Activated CD4-positive, alpha-beta T cell treated with anti-CD3 and anti-CD28 coated beads, Interleukin-2, amount 10 ng/mL, durations not matched to agents 7 days and 5 days (primary cell): ENCODE results near the gene IL34. TPM values are rescaled to one million over a fixed set of nuclear protein-coding genes. Genes with fewer than 3 reads are reported as not detected.
A peak's percentile ranks its signal among the peaks of the same experiment; 100 is the strongest.

Experiments
- CTCF ChIA-PET: fragments of 350-600 bp; sonication (Branson Sonifier 250); formaldehyde crosslinking; loops from one replicate; lab custom pipeline; 2021; ENCODE audit warnings: antibody characterized with exemption; lab: Charles Lee
- POLR2A ChIA-PET: fragments of 350-600 bp; sonication (Branson Sonifier 250); formaldehyde crosslinking; loops from one replicate; lab custom pipeline; 2021; ENCODE audit warnings: antibody characterized with exemption; lab: Charles Lee
- DNase-seq: peaks from one replicate; pipeline ENCODE4 v3.0.0-alpha.2; 2020
- H3K27ac Mint-ChIP-seq: one replicate; pipeline ENCODE4 v1.8.0; 2021; ENCODE audit warnings: mild to moderate bottlenecking, moderate library complexity, mixed read lengths
- H3K27me3 Mint-ChIP-seq: one replicate; pipeline ENCODE4 v1.8.0; 2021; ENCODE audit warnings: mixed read lengths
- H3K36me3 Mint-ChIP-seq: one replicate; pipeline ENCODE4 v1.8.0; 2021; ENCODE audit warnings: low read depth, mixed read lengths
- H3K4me1 Mint-ChIP-seq: one replicate; pipeline ENCODE4 v1.8.0; 2021; ENCODE audit warnings: mixed read lengths
- H3K4me3 Mint-ChIP-seq: one replicate; pipeline ENCODE4 v1.8.0; 2021; ENCODE audit warnings: mild to moderate bottlenecking, moderate library complexity, mixed read lengths
- H3K9me3 Mint-ChIP-seq: one replicate; pipeline ENCODE4 v1.8.0; 2021; ENCODE audit warnings: mixed read lengths
- total RNA-seq, 2 experiments: library from RNA; stranded (reverse); gene quantifications; one replicate each; pipeline ENCODE4 v1.2.3, GENCODE V29; 2021

IL34 gene
- total RNA-seq, 2 experiments from 2014 or later = not detected

DNA sequence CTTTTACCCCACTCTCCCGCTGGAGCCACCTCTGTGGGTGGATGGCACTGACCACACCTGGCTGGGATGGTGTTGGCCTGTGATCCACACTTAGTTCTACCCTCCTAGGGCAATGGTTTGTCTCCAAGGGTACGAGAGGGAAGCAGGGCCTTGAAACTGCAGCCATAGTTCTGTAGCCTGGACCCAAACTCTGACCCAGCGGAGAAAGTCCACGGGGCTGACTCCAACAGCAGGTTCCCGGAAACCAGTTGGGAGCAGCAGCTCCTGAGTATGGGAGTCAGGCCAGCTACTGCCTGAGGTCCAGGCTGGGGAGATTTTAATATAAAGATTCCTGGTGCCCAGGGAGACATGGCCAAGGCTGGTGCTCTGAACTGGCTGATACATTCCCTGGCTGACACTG is 63.1 kb downstream of the IL34 start:
- Mint-ChIP-seq H3K36me3 (peaks cover 2% of the 10 kb centered on the region), H3K9me3 (no peaks in the 10 kb centered on the region), H3K4me1 (peaks cover 16% of the 10 kb centered on the region), H3K27me3 (no peaks in the 10 kb centered on the region), H3K27ac (peak overlapping the region; percentile 17), H3K4me3 (no peak overlapping the region)
- CTCF ChIA-PET = interaction anchor here (1.0 kb wide), 1 partner anchor 10 kb away, joined by 3 read pairs; no protein-coding TSS in a partner anchor
- no peak for DNase-seq
- POLR2A ChIA-PET = interaction anchor here (0.6 kb wide), 1 partner anchor 23 kb away, joined by 4 read pairs; no protein-coding TSS in a partner anchor

DNA sequence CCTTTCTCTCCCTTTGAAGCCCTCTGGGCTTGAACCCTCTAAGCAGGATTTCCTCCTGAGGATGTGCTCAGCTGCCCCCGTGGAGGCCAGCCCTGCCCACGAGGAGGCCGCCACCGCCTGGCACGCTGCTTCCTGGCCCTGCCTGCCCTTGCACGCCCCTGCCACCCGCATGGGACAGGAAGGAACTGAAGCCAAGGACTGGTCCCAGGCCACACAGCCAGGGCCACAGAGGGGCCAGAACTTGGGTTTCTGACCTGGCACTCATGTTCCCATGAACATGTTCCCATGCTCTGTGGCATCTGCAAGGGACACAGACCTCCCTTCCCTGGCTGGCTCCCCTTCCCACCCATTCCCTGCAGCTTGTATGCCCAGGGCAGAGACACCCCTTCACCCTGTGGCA is 63.6 kb downstream of the IL34 start:
- Mint-ChIP-seq H3K36me3 (peaks cover 2% of the 10 kb centered on the region), H3K27ac (no peak overlapping the region), H3K4me3 (no peak overlapping the region), H3K4me1 (peaks cover 16% of the 10 kb centered on the region), H3K27me3 (no peaks in the 10 kb centered on the region), H3K9me3 (no peaks in the 10 kb centered on the region)
- DNase-seq = no peak
- ChIA-PET CTCF (interaction anchor here (1.0 kb wide), 1 partner anchor 9 kb away, joined by 3 read pairs; no protein-coding TSS in a partner anchor), POLR2A (no interaction called here)

Other genes starting within 250 kb of the IL34 start
- gene ST3GAL2, start 207.5 kb upstream of the IL34 start, total RNA-seq = 10 to 100 TPM; 24.5 to 25.6 TPM
- gene FCSK, start 192.0 kb upstream of the IL34 start, total RNA-seq = 10 to 100 TPM; 16.8 to 18.8 TPM
- 10 to 100 TPM; 59.8 to 70.8 TPM for gene COG4, start 123.0 kb upstream of the IL34 start, total RNA-seq
- gene SF3B3, start 122.7 kb upstream of the IL34 start, total RNA-seq = 100 to 1,000 TPM; 369 to 376 TPM
- gene MTSS2, start 39.5 kb downstream of the IL34 start, total RNA-seq = 1 to 10 TPM; 7.1 to 9.2 TPM
- gene VAC14, start 154.6 kb downstream of the IL34 start, total RNA-seq = 10 to 100 TPM; 35.9 to 37.1 TPM